OCI-LY1 (cell line): Measurements from ENCODE around the gene NRP1.

Experiments used
- H2AFZ ChIP-seq: fragments of 200-600 bp; sonication (generic), shearing (Covaris generic); 2 replicates; pipeline ENCODE4 v1.6.0; 2014; ENCODE audit warnings: antibody characterized with exemption, mild to moderate bottlenecking, low read length
- H3F3A ChIP-seq: fragments of 200-600 bp; sonication (generic), shearing (Covaris generic); 2 replicates; pipeline ENCODE4 v1.6.0; 2014; ENCODE audit warnings: mild to moderate bottlenecking, antibody characterized with exemption, low read length, moderate library complexity; ENCODE audit not compliant: insufficient read depth
- H3K27ac ChIP-seq: fragments of 200-600 bp; sonication (generic); 2 replicates; pipeline ENCODE4 v1.5.1; 2014; ENCODE audit warnings: low read length, mixed run types, mild to moderate bottlenecking, low read depth; ENCODE audit not compliant: poor library complexity, severe bottlenecking
- H3K27me3 ChIP-seq: fragments of 200-600 bp; sonication (generic); 2 replicates; pipeline ENCODE4 v1.6.0; 2014; ENCODE audit warnings: antibody characterized with exemption, mild to moderate bottlenecking, low read length, moderate library complexity; ENCODE audit not compliant: insufficient read depth
- H3K36me3 ChIP-seq: fragments of 200-600 bp; sonication (generic); 2 replicates; pipeline ENCODE4 v1.6.1; 2014; ENCODE audit warnings: mild to moderate bottlenecking, antibody characterized with exemption, low read length, moderate library complexity, mixed read lengths; ENCODE audit not compliant: insufficient read depth
- H3K4me1 ChIP-seq: fragments of 200-600 bp; sonication (generic); 2 replicates; pipeline ENCODE4 v1.5.1; 2014; ENCODE audit warnings: mild to moderate bottlenecking, low read length, moderate library complexity; ENCODE audit not compliant: insufficient read depth, severe bottlenecking
- H3K4me2 ChIP-seq: fragments of 200-600 bp; sonication (generic), shearing (Covaris generic); 2 replicates; pipeline ENCODE4 v1.6.1; 2014; ENCODE audit warnings: low read length
- H3K4me3 ChIP-seq: fragments of 200-600 bp; sonication (generic); 2 replicates; pipeline ENCODE4 v1.5.1; 2014; ENCODE audit warnings: low read length, low read depth, mild to moderate bottlenecking, mixed read lengths; ENCODE audit not compliant: poor library complexity, severe bottlenecking
- H3K79me2 ChIP-seq: fragments of 200-600 bp; shearing (Covaris generic); 2 replicates; pipeline ENCODE4 v1.6.1; 2016; ENCODE audit warnings: mixed run types, low read length, mixed read lengths; ENCODE audit not compliant: insufficient read depth
- H3K9ac ChIP-seq: fragments of 200-600 bp; sonication (generic), shearing (Covaris generic); 2 replicates; pipeline ENCODE4 v1.6.1; 2014; ENCODE audit warnings: mild to moderate bottlenecking, low read length, mixed read lengths
- H3K9me2 ChIP-seq: fragments of 200-600 bp; sonication (generic), shearing (Covaris generic); 2 replicates; pipeline ENCODE4 v1.6.1; 2014; ENCODE audit warnings: low read depth, mild to moderate bottlenecking, low read length, mixed read lengths
- H3K9me3 ChIP-seq: fragments of 200-600 bp; shearing (Covaris generic); 2 replicates; pipeline ENCODE4 v1.6.1; 2014; ENCODE audit warnings: low read length, mixed read lengths
- H4K20me1 ChIP-seq: fragments of 200-600 bp; sonication (generic), shearing (Covaris generic); 2 replicates; pipeline ENCODE4 v1.6.0; 2016; ENCODE audit warnings: mild to moderate bottlenecking, low read length; ENCODE audit not compliant: insufficient read depth
- EZH2 ChIP-seq: fragments of 200-600 bp; sonication (generic), shearing (Covaris generic); IDR thresholded peaks from 2 replicates; pipeline ENCODE4 v1.8.0; 2017; ENCODE audit warnings: borderline replicate concordance, mixed run types, mild to moderate bottlenecking, antibody characterized with exemption, low read length, moderate library complexity, mixed read lengths
- TF ChIP-seq, protein P1 (sequence below): fragments of 200-600 bp; sonication (generic), shearing (Covaris generic); IDR thresholded peaks from 2 replicates; pipeline ENCODE4 v1.5.1; 2017; ENCODE audit warnings: mild to moderate bottlenecking, antibody characterized with exemption, low read length, moderate library complexity, mixed read lengths

NRP1 gene

DNA sequence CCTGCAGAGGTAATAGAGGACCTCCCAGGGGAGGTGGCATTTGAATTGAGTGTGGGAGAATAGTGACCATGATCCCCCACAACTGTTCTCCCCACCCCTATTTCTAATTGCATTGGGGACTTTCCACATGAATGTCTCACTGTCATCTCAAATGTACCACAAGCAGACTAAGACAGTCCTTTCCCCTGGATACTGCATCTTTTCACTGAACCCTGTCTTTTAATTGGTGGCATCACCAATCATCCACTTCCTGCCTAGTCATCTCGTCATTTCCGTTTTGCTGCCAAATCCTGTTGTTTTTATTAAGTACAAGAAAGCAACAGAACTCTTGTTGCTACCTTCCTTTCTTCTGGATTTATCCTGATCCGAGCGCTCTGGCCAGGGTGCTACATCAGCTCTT is 120.3 kb downstream of the NRP1 start:
- Histone ChIP-seq H3F3A (no peaks in the 10 kb centered on the region), H4K20me1 (no peaks in the 10 kb centered on the region), H3K9me3 (no peaks in the 10 kb centered on the region), H3K9ac (no peak overlapping the region), H3K27me3 (no peaks in the 10 kb centered on the region), H2AFZ (no peak overlapping the region), H3K79me2 (no peaks in the 10 kb centered on the region), H3K4me1 (no peaks in the 10 kb centered on the region), H3K4me3 (no peak overlapping the region), H3K27ac (no peak overlapping the region), H3K9me2 (no peaks in the 10 kb centered on the region), H3K4me2 (no peak overlapping the region), H3K36me3 (no peaks in the 10 kb centered on the region)
- TF ChIP-seq, protein P1, sequence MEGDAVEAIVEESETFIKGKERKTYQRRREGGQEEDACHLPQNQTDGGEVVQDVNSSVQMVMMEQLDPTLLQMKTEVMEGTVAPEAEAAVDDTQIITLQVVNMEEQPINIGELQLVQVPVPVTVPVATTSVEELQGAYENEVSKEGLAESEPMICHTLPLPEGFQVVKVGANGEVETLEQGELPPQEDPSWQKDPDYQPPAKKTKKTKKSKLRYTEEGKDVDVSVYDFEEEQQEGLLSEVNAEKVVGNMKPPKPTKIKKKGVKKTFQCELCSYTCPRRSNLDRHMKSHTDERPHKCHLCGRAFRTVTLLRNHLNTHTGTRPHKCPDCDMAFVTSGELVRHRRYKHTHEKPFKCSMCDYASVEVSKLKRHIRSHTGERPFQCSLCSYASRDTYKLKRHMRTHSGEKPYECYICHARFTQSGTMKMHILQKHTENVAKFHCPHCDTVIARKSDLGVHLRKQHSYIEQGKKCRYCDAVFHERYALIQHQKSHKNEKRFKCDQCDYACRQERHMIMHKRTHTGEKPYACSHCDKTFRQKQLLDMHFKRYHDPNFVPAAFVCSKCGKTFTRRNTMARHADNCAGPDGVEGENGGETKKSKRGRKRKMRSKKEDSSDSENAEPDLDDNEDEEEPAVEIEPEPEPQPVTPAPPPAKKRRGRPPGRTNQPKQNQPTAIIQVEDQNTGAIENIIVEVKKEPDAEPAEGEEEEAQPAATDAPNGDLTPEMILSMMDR = no peak
- no peak for TF ChIP-seq EZH2

DNA sequence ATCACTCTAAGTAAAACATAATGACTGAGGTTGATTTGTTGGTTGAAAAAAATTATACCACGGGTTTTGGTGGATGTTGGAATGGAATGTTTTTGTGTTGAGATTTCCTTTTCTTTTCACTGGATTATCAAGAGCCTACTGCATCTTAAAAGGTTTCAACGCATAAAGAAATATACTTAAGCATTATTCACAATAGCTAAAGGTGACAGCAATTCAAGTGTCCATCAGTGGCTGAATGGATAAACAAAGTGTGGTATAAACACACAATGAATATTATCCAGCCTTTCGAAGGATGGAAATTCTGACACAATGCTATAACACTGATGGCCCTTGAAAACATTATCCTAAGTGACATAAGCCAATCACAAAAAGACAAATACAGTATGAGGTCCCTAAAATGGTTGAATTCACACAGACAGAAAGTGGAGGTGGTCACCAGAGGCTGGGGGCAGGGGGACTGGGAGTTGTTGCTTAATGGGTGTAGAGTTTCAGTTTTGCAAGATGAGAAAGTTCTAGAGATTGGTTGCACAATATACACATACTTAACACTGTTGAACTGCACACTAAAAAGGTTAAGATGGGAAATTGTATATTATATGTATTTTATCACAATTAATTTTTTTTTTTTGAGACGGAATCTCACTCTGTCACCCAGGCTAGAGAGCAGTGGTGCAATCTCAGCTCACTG is 122.3 kb downstream of the NRP1 start:
- Histone ChIP-seq H3F3A (no peaks in the 10 kb centered on the region), H3K9me2 (no peaks in the 10 kb centered on the region), H3K9ac (no peak overlapping the region), H3K9me3 (no peaks in the 10 kb centered on the region), H2AFZ (no peak overlapping the region), H3K36me3 (no peaks in the 10 kb centered on the region), H3K79me2 (no peaks in the 10 kb centered on the region), H3K4me1 (no peaks in the 10 kb centered on the region), H3K4me3 (no peak overlapping the region), H4K20me1 (no peaks in the 10 kb centered on the region), H3K4me2 (no peak overlapping the region), H3K27ac (no peak overlapping the region), H3K27me3 (no peaks in the 10 kb centered on the region)
- TF ChIP-seq, protein P1 = no peak
- TF ChIP-seq EZH2 = no peak

DNA sequence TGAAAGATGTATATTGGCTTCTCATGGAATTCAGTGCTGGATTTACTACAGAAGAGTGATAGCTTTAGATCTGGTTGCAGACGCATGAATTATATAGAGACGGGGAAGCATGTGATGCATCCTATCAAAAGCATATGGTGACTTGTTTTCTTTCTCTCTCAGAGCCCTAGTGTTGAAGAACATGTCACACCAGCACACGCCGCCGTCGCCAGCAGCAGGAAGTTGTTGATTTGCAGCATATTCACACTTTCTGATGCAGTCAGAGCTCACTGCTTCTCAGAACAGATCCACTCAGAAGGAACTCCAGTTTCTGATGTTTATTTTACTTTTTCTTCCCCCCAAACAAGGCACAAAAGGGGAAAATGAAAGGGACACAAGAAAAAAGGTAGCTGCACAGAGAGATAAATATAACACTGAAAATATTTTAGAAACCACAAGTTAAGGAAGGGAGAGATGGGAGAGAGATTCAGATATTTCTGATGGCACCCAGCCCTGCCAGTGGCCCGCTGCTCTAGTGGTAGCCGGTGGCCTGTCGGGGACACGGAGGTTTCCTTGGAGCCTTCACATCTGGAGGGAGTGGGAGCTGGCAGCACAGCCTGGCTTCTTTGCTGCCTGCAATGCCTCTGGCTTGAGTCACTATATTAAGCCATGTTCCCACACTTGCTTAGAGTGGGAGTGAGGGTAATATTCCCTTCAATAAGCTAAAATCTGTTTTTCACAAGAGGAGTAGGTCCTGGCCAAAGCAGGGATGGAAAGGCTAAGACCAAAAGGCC is 123.2 kb downstream of the NRP1 start:
- Histone ChIP-seq H3K9ac (no peak overlapping the region), H3K27me3 (no peaks in the 10 kb centered on the region), H3K36me3 (no peaks in the 10 kb centered on the region), H3K79me2 (no peaks in the 10 kb centered on the region), H3K27ac (no peak overlapping the region), H3K4me2 (no peak overlapping the region), H2AFZ (no peak overlapping the region), H3K4me3 (no peak overlapping the region), H3K9me2 (no peaks in the 10 kb centered on the region), H3K9me3 (no peaks in the 10 kb centered on the region), H4K20me1 (no peaks in the 10 kb centered on the region), H3K4me1 (no peaks in the 10 kb centered on the region), H3F3A (no peaks in the 10 kb centered on the region)
- no peak for TF ChIP-seq EZH2
- TF ChIP-seq, protein P1 = no peak
